ENCODE data around the gene ASS1.

Gene ASS1

DNA sequence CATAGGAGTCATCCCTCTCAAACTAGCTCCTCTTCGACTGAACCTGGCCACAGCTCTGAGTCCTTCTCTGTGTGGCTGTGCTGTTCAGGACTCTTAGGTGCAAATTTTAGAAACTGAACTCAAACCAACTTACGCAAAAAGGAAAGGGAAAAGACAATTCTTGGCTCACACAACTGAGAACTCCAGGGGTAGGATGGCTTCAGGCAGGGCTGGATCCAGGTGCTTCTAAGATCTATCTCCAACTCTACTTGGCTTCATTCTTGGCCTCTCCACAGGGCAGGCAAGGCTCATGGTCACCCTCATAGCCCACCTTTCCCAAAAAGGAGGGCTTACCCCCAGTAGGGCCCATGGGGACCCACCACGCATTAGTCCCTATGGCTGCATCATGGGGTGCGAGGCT lies 8.1 kb downstream of the ASS1 start:
- Histone ChIP-seq H3K9me3 (ENCODE audit: low read depth, low read length) (no peaks in the 10 kb centered on the region), H3K36me3 (ENCODE audit: insufficient read depth, low read length) (peaks cover 12% of the 10 kb centered on the region; the same call in 1 of the 2 replicates), H3K9ac (ENCODE audit: insufficient read length) (no peak overlapping the region), H3K4me3 (no peak overlapping the region), H3K27ac (no peak overlapping the region)
- TF ChIP-seq EZH2 (IDR thresholded peaks at IDR 0.05) (no peak), FOXP2 (optimal IDR thresholded peaks at IDR 0.05; ENCODE audit: control extremely low read depth, extremely low read length, insufficient read depth) (no peak), POLR2AphosphoS5 (IDR thresholded peaks at IDR 0.05; ENCODE audit: borderline replicate concordance, low read depth, low read length) (no peak)
- no peak for DNase-seq (ENCODE audit: low read depth, low spot score)

DNA sequence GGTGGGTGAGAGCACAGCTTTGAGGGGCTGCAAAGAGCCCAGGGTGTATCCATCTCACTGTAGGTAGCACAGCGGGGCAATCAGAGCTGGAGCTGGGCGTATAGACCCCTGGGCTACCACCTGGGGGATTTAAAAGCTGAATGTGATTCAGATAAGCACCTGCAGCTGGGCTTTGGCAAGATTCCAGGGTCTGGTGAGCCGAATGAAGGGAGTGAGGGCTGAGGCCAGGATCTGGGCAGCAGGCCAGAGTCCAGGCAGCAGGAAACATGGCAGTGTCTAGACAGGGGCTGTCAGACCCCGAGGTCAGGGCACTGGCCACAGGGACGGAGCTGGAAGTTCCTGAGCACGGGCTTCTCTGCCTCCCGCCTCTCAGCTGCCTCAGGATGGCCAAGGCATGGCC lies 8.7 kb downstream of the ASS1 start:
- no peak overlapping the region for H3K4me3 ChIP-seq
- no peaks in the 10 kb centered on the region for H3K9me3 ChIP-seq (ENCODE audit: low read depth, low read length)
- no peak overlapping the region for H3K9ac ChIP-seq (ENCODE audit: insufficient read length)
- H3K36me3 ChIP-seq (ENCODE audit: insufficient read depth, low read length) = peaks cover 12% of the 10 kb centered on the region; the same call in 1 of the 2 replicates
- TF ChIP-seq EZH2 (IDR thresholded peaks at IDR 0.05) = no peak
- TF ChIP-seq POLR2AphosphoS5 (IDR thresholded peaks at IDR 0.05; ENCODE audit: borderline replicate concordance, low read depth, low read length) = no peak
- TF ChIP-seq FOXP2 (optimal IDR thresholded peaks at IDR 0.05; ENCODE audit: control extremely low read depth, extremely low read length, insufficient read depth) = no peak
- H3K27ac ChIP-seq = no peak overlapping the region
- DNase-seq (ENCODE audit: low read depth, low spot score) = no peak

DNA sequence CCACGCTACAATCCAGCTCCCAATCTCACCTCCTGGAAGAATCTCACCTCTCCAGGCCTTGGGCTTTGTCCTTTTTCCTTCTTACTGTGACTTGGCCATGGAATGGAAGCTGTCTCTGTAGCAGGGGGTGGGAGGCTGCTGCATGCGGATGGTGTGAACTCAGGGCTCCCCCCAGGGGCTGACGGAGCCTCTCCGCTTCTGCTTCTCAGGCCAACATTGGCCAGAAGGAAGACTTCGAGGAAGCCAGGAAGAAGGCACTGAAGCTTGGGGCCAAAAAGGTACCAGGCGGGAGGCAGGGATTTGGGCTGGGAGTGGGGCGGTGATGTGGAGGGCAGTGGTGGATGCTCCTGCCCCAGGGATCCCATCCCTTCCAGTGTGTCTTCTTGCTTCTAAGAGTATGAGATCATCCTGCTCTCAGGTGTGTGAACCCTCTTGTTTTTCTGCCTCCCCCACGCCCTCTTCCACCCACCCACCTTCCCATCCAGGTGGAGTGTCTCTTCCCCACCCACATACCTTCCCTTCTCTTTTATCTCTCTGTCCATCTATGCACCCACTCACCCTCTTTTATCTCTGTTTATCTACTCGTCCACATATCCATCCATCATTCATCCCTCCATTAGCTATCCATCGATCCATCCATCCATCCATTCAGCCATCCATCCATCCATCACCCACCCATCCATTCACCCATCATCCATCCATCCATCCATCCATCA lies 9.5 kb downstream of the ASS1 start:
- Histone ChIP-seq H3K27ac (no peak overlapping the region), H3K9ac (ENCODE audit: insufficient read length) (no peak overlapping the region), H3K4me3 (no peak overlapping the region), H3K36me3 (ENCODE audit: insufficient read depth, low read length) (peaks cover 9% of the 10 kb centered on the region; the same call in 1 of the 2 replicates), H3K9me3 (ENCODE audit: low read depth, low read length) (no peaks in the 10 kb centered on the region)
- no peak for DNase-seq (ENCODE audit: low read depth, low spot score)
- TF ChIP-seq EZH2 (IDR thresholded peaks at IDR 0.05) (no peak), FOXP2 (optimal IDR thresholded peaks at IDR 0.05; ENCODE audit: control extremely low read depth, extremely low read length, insufficient read depth) (no peak), POLR2AphosphoS5 (IDR thresholded peaks at IDR 0.05; ENCODE audit: borderline replicate concordance, low read depth, low read length) (no peak)

DNA sequence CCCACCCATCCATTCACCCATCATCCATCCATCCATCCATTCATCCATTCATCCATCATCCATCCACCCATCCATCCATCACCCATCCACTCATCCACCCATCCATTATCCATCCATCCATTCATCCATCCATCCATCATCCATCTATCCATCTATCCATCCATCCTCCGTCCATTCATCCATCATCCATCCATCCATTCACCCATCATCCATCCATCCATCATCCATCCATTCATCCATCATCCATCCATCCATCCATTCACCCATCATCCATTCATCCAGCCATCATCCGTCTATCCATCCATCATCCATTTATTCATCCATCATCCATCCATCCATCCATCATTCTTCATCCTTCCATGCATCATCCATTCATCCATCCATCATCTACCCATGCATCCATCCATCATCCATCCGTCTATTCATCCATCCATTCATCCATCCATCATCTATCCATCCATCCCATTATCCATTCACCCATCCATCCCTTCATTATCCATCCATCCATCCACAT lies 10.1 kb downstream of the ASS1 start:
- Histone ChIP-seq H3K9me3 (ENCODE audit: low read depth, low read length) (no peaks in the 10 kb centered on the region), H3K9ac (ENCODE audit: insufficient read length) (no peak overlapping the region), H3K36me3 (ENCODE audit: insufficient read depth, low read length) (peaks cover 9% of the 10 kb centered on the region; the same call in 1 of the 2 replicates), H3K4me3 (no peak overlapping the region), H3K27ac (no peak overlapping the region)
- TF ChIP-seq EZH2 (IDR thresholded peaks at IDR 0.05) (no peak), FOXP2 (optimal IDR thresholded peaks at IDR 0.05; ENCODE audit: control extremely low read depth, extremely low read length, insufficient read depth) (no peak), POLR2AphosphoS5 (IDR thresholded peaks at IDR 0.05; ENCODE audit: borderline replicate concordance, low read depth, low read length) (no peak)
- no peak for DNase-seq (ENCODE audit: low read depth, low spot score)

DNA sequence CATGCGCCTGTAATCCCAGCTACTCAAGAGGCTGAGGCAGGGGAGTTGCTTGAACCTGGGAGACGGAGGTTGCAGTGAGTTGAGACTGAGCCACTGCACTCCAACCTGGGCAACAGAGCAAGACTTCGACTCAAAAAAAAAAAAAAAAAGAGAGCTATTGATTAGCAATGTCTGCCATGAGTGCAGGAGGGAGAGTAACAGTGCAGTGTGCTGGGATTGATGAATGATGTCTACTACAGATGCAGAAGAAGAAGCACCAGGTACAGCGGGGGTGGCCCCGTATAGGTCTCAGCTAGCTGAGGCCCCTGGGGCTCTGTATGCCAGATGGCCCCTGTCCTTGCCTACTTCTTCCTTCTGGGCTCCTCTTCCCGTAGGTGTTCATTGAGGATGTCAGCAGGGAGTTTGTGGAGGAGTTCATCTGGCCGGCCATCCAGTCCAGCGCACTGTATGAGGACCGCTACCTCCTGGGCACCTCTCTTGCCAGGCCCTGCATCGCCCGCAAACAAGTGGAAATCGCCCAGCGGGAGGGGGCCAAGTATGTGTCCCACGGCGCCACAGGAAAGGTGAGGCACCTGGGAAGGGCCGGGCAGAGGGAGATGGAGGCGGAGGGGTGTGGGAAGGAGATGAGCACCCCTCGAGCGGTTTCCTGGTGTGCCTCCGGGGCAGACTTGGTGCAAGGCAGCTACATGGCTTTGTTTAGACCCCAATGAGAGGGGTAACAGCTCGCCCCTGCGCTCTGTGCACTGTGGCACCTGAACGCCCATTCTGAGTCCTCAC lies 13.5 kb downstream of the ASS1 start:
- TF ChIP-seq FOXP2 (optimal IDR thresholded peaks at IDR 0.05; ENCODE audit: control extremely low read depth, extremely low read length, insufficient read depth) (no peak), EZH2 (IDR thresholded peaks at IDR 0.05) (no peak), POLR2AphosphoS5 (IDR thresholded peaks at IDR 0.05; ENCODE audit: borderline replicate concordance, low read depth, low read length) (no peak)
- H3K27ac ChIP-seq = no peak overlapping the region
- H3K9ac ChIP-seq (ENCODE audit: insufficient read length) = no peak overlapping the region
- H3K9me3 ChIP-seq (ENCODE audit: low read depth, low read length) = no peaks in the 10 kb centered on the region
- no peaks in the 10 kb centered on the region; the same call in 1 of the 2 replicates for H3K36me3 ChIP-seq (ENCODE audit: insufficient read depth, low read length)
- no peak overlapping the region for H3K4me3 ChIP-seq
- DNase-seq (ENCODE audit: low read depth, low spot score) = no peak

DNA sequence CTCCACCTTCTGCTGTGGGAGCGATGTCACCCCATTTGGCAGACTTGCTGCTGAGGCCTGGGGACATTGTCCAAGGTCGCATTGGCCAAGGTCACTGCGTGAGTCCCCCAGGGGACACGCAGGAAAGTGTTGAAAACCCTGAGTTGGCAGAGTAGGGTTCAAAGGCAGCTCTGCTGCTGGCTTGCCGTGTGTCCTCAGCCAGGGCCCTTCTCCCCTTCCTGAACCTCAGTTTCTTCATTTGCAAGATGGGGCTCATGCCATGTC lies 14.0 kb downstream of the ASS1 start:
- no peak overlapping the region for H3K9ac ChIP-seq (ENCODE audit: insufficient read length)
- H3K9me3 ChIP-seq (ENCODE audit: low read depth, low read length) = no peaks in the 10 kb centered on the region
- no peak for DNase-seq (ENCODE audit: low read depth, low spot score)
- no peak overlapping the region for H3K27ac ChIP-seq
- no peak for TF ChIP-seq FOXP2 (optimal IDR thresholded peaks at IDR 0.05; ENCODE audit: control extremely low read depth, extremely low read length, insufficient read depth)
- no peak for TF ChIP-seq POLR2AphosphoS5 (IDR thresholded peaks at IDR 0.05; ENCODE audit: borderline replicate concordance, low read depth, low read length)
- no peak for TF ChIP-seq EZH2 (IDR thresholded peaks at IDR 0.05)
- H3K4me3 ChIP-seq = no peak overlapping the region
- no peaks in the 10 kb centered on the region; the same call in 1 of the 2 replicates for H3K36me3 ChIP-seq (ENCODE audit: insufficient read depth, low read length)

DNA sequence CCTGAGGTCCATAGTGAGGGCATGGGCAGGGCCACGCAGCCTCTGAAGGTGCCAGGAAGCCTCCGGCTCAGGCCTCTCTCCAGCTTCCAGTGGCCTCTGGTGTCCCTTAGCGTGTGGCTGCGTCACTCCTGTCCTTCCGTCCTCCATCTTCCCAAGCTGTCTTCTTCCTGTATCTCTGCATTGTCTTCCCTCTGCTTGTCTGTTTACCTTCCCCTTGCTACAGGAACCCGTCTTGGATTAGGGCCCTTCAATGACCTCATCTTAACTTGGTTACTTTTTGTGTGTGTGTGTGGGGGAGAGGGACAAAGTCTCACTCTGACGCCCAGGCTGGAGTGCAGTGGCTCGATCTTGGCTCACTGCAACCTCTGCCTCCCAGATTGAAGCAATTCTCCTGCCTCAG lies 14.4 kb downstream of the ASS1 start:
- no peak for DNase-seq (ENCODE audit: low read depth, low spot score)
- Histone ChIP-seq H3K27ac (no peak overlapping the region), H3K9me3 (ENCODE audit: low read depth, low read length) (no peaks in the 10 kb centered on the region), H3K9ac (ENCODE audit: insufficient read length) (no peak overlapping the region), H3K4me3 (no peak overlapping the region), H3K36me3 (ENCODE audit: insufficient read depth, low read length) (peaks cover 3% of the 10 kb centered on the region; the same call in 1 of the 2 replicates)
- no peak for TF ChIP-seq EZH2 (IDR thresholded peaks at IDR 0.05)

DNA sequence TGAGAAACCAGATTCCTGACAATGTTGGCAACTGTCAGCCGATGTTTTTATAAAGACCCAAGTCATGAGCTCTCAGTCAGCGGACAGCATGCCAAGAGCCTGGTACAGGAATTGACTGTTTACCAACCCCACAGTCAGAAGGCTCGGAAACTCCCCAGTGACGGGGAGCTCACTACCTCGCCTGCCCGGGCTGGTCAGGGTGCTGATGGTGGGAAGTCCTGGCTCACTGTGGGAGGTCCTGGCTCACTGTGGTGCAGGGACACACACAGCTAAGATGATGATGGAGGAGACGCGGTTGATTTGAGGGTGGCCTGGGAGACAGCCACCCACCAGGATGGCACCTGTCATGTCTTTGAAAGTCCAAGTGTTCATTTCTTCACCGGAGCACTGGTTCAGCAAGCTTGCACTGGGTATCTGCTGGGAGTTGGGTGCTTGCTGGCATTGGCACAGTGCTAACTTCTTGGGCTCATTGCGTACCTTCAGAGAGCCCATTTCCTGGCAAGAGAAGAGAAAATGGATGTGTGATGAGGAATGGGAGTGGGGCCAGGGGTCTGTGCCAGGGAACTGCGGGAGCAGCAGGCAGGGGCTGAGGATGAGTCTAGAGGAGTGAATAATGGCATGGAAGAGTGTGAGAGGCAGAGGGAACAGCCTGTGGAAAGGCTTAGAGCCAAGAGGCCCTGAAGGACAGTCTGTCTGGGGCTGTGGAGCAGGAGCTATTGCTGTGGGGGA lies 15.3 kb downstream of the ASS1 start:
- Histone ChIP-seq H3K9ac (ENCODE audit: insufficient read length) (no peak overlapping the region), H3K36me3 (ENCODE audit: insufficient read depth, low read length) (peaks cover 8% of the 10 kb centered on the region; the same call in 1 of the 2 replicates), H3K27ac (no peak overlapping the region), H3K4me3 (no peak overlapping the region), H3K9me3 (ENCODE audit: low read depth, low read length) (no peaks in the 10 kb centered on the region)
- TF ChIP-seq POLR2AphosphoS5 (IDR thresholded peaks at IDR 0.05; ENCODE audit: borderline replicate concordance, low read depth, low read length) (no peak), EZH2 (IDR thresholded peaks at IDR 0.05) (no peak), FOXP2 (optimal IDR thresholded peaks at IDR 0.05; ENCODE audit: control extremely low read depth, extremely low read length, insufficient read depth) (no peak)
- no peak for DNase-seq (ENCODE audit: low read depth, low spot score)
